Activated naive CD4-positive, alpha-beta T cell (primary cell): ENCODE measurements around the gene SPHK1.

Source experiments
- DNase-seq, 4 experiments: peaks; one replicate each; lab custom pipeline; 2025; lab: John Stamatoyannopoulos, UW

Gene SPHK1

DNA sequence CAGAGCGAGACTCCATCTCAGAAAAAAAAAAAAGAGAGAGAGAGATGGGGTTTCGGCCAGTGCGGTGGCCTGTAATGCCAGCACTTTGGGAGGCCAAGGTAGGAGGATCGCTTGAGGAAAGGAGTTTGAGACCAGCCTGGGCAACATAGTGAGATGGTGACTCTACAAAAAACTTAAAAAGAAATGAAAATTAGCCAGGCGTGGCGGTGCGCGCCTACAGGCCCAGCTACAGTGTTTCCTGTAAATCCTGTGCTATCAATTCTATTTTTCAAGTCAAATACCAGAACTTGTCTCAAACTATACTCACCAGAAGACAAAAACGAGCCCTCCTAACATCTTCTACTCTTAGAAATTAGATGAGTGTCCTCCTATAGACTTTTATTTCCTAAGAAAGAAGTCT, 49.3 kb downstream of the SPHK1 start:
- no peak for DNase-seq

DNA sequence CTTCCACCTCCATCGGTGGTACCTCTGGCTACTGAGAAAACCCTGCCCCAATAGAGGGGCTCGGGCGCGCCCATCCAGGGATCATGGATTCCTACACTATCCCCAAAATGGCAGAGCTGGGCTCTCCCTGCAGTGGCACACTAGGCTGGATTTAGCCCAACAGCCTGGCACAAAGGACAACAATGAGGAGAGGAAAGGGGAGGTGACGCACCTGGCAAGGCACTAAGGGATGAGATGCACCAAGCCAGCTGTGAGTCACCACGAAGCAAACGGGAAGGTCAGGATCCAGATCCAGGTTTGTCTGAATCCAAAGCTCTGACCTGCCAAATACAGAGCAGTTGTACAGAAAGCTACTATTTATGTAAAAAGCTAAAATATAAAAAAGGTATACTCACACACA, 50.5 kb downstream of the SPHK1 start:
- DNase-seq: no peak

DNA sequence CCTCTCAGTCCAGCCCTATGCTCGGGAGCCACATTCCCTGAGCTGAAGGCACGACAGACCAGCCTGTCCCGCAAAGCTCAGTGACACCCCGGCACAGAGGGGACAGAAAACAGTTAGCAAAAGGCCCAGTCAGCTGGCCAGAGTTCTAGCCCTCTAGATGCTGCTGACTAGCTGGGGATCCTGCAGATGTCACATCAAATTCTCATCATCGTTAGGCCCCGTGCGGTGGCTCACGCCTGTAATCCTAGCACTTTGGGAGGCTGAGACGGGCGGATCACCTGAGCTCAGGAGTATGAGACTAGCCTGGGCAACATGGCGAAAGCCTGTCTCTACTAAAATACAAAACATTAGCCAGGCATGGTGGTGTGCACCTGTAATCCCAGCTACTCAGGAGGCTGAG, 51.3 kb downstream of the SPHK1 start:
- DNase-seq: no peak
